GM10847 (cell line): ENCODE results near the gene RIPOR2.
A peak's percentile ranks its signal among the peaks of the same experiment; 100 is the strongest.

Experiments
- POLR2A ChIP-seq: IDR thresholded peaks from 2 replicates; pipeline ENCODE4 v1.6.1; 2011; ENCODE audit not compliant: insufficient read length; ENCODE audit errors: extremely low read depth

Gene RIPOR2

DNA sequence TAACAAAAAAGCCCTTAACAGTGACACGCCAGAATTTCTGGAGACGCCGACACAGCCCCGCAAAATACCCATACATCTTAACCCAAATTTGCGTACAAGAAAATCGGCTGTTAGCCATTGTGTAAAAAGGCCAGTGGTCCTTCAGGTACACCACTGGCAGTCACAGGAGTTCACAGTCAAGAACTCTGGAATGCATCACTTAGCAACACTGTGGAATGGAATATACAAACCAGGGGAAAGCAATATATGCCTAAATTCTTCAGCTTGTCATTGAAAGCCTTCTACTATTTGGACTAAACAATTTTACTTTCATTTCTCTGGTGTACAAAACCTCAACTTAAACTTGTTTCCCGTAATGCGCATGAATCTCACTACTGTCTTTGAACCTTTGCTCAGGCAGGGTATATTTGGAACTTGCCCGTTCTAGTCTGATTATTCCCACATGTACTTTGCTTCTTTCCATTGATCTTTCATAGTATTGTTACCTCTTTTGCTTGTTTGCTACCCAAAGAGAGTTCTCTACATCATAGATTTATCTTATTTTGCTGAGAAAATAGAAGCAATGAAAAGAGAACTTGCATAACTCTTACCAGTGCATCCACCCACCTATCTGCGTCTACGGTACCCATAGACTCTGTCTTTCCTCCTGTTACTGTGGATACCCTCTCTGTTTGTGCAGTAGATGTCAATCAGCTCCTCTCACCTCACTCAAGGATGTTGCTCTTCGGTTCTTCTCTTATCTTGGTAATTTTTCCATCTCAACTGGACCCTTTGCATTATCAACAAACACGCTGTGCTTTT, 136.8 kb downstream of the RIPOR2 start, which contains the start of gene ARMH2:
ARMH2 (minus strand) TSS at position 178 of the 801 bp plus-strand sequence; CDS start at position 118, 60 bp downstream.
- TF ChIP-seq POLR2A: no peak

- TF ChIP-seq POLR2A: no peak
Measured at GRCh38 chr6:24797596-24798216, 138.1 kb downstream of the RIPOR2 start.

- TF ChIP-seq POLR2A: no peak
Measured at GRCh38 chr6:24796616-24797290, 139.0 kb downstream of the RIPOR2 start.

GRCh38 chr6:24795106-24795505, 140.7 kb downstream of the RIPOR2 start:
- TF ChIP-seq POLR2A: no peak

DNA sequence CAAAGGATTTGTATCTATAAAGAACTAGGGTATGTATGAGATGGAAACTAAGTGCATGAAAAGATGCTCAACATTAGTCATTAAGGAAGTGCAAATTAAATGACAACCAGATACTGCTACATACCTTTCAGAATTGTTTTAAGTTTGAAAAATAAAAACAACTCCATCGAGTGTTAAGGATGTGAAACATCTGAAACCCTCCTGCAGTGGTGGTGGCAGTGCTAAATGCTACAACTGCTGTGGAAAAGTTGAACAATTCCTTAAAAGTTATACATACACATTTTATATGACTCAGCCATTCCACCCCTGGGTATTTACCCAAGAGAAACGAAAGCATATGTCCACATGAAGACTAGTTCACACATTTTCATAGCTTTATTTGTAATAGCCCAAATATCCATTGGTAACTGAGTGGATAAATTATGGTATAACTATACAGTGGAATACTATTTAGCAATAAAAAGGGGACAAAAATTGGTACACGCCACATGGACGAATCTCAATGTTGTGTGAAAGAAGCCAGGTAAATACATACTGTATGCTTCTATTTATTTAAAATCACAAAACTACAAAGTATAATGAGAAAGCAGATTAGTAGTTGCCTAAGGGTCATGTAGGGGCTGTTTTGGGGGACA, 147.6 kb downstream of the RIPOR2 start:
- no peak for TF ChIP-seq POLR2A

DNA sequence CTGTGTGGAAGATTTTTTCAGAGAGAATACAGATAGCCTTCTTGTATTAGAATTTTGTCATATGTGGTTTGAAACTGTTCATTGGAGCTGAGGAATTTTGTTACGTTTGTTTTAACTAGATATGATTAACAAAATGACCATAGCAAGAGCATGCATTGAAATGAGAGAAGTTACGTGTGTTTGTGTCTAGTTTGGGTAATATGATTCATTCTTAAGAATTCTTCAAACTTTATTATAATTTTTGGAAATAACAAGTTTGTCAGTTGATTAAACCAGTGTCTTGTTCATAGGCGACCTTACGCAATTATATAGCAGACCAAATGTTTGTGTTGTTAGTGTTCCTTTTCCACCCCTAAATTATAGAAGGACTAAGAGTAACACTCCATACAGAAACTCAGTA, 155.6 kb downstream of the RIPOR2 start:
- no peak for TF ChIP-seq POLR2A

GRCh38 chr6:24779416-24780016, 156.2 kb downstream of the RIPOR2 start:
- no peak for TF ChIP-seq POLR2A

- TF ChIP-seq POLR2A: no peak
Measured at GRCh38 chr6:24778878-24779277, 156.9 kb downstream of the RIPOR2 start.

GRCh38 chr6:24778121-24778520, 157.6 kb downstream of the RIPOR2 start:
- TF ChIP-seq POLR2A: no peak

DNA sequence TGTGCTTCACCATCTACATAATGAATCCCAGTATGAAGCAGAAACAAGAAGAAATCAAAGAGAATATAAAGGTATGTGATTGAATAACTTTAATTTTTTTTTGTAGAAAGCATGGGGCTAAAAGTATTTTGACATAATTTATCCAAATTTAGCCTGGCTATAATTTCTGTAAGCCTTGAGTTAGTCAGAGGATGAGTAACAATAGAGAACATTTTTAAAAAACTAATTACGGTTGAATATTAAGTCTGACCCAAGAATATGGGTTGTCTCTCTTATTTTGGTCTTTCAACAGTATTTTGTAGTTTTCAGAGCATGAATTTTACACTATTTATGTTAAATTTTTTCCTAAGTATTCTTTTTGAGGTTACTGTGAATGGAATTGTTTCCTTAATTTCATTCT, 158.5 kb downstream of the RIPOR2 start:
- TF ChIP-seq POLR2A: no peak

DNA sequence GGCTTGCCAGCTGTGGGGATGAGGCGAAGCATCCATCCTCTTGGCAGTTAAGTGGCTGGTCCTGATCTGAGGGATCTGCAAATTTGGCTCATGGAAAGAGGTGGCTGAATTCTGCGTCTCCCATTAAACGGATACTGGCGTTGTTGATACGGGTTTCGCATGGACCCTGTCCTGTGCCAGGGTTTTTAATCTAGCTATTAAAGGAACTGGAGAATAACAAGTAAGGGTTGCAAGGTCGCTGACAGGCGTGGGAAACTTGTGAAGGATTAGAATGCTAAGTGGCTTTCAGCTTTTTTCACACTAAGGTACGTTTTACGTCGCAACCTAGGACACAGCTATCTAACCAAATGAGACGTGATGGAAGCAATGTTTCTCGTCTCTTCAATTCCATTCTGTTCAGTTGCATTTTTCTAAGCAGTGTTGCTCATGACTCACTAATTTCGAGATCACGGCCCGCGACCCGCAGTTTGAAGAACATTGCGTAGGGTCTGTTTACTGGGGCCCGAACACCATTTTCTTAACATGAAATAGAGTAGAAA, 160.2 kb downstream of the RIPOR2 start:
- no peak for TF ChIP-seq POLR2A

GRCh38 chr6:24774696-24775519, 160.9 kb downstream of the RIPOR2 start, which contains the start of gene GMNN:
TSS of gene GMNN (plus strand) at chr6:24774937. CDS start at chr6:24777247, 2,310 bp downstream.
- TF ChIP-seq POLR2A: peak; percentile 92

- TF ChIP-seq POLR2A: no peak
Measured at GRCh38 chr6:24768361-24768760, 167.4 kb downstream of the RIPOR2 start.
